Bone marrow (tissue), 2 donors: ENCODE results near the gene MRPS14.
"Not testable (repeated sequence)": the region's sequence is repeated elsewhere in the genome, so short reads cannot be mapped to it uniquely, and the experiment has no call there.

Source experiments
- DNase-seq, 2 donors: peaks; one replicate each; lab custom pipeline; 2025; lab: John Stamatoyannopoulos, UW

MRPS14 gene

GRCh38 chr1:175023043-175023921 is at the start of gene MRPS14:
TSS of gene MRPS14 (minus strand) at chr1:175023425. CDS start at chr1:175023408, 17 bp downstream.
- peak; percentile 93 to 99 for DNase-seq

- DNase-seq: peak in 1 of 2 donors; percentile 59
These were observed 49.1 kb upstream of the MRPS14 start for GRCh38 chr1:175072099-175072951.

GRCh38 chr1:175071276-175071943 is 48.2 kb upstream of the MRPS14 start:
- no peak for DNase-seq

GRCh38 chr1:175070818-175071217 is 47.6 kb upstream of the MRPS14 start:
- no peak for DNase-seq

GRCh38 chr1:175067362-175068106 is 44.3 kb upstream of the MRPS14 start, which contains the start of gene TNN:
TSS of gene TNN (plus strand) at chr1:175067833. CDS start at chr1:175077419, 9,586 bp downstream.
- DNase-seq: no peak

GRCh38 chr1:175062858-175063257 is 39.6 kb upstream of the MRPS14 start:
- DNase-seq: no peak

GRCh38 chr1:175062339-175062738 is 39.1 kb upstream of the MRPS14 start:
- DNase-seq: no peak

- no peak for DNase-seq
These were observed 31.5 kb upstream of the MRPS14 start for GRCh38 chr1:175054736-175055135.

GRCh38 chr1:175050992-175051391 is 27.8 kb upstream of the MRPS14 start:
- no peak for DNase-seq

GRCh38 chr1:175045519-175045918 is 22.3 kb upstream of the MRPS14 start:
- DNase-seq: no peak

GRCh38 chr1:175045097-175045496 is 21.9 kb upstream of the MRPS14 start:
- DNase-seq: no peak

GRCh38 chr1:175044591-175044990 is 21.4 kb upstream of the MRPS14 start:
- not testable (repeated sequence) for DNase-seq

GRCh38 chr1:175043824-175044223 is 20.6 kb upstream of the MRPS14 start:
- DNase-seq: no peak

- DNase-seq: no peak
These were observed 19.4 kb upstream of the MRPS14 start for GRCh38 chr1:175042650-175043049.

- no peak for DNase-seq
These were observed 17.2 kb upstream of the MRPS14 start for GRCh38 chr1:175040324-175040879.

GRCh38 chr1:175037416-175037815 is 14.2 kb upstream of the MRPS14 start:
- DNase-seq: no peak

- no peak for DNase-seq
These were observed 13.3 kb upstream of the MRPS14 start for GRCh38 chr1:175036476-175036875.

- DNase-seq: no peak
These were observed 12.6 kb upstream of the MRPS14 start for GRCh38 chr1:175035865-175036264.

- DNase-seq: no peak
These were observed 11.6 kb upstream of the MRPS14 start for GRCh38 chr1:175034775-175035174.

- no peak for DNase-seq
These were observed 10.7 kb upstream of the MRPS14 start for GRCh38 chr1:175033953-175034352.

- no peak for DNase-seq
These were observed 1.5 kb upstream of the MRPS14 start for GRCh38 chr1:175024773-175025172.
